Measurements from ENCODE around the gene MTUS2.

The MTUS2 gene

GRCh38 chr13:29266756-29267733 is 446.9 kb downstream of the MTUS2 start:
- DNase-seq: no peak

- DNase-seq: no peak
Measured at GRCh38 chr13:29270271-29270985, 450.3 kb downstream of the MTUS2 start.

GRCh38 chr13:29271606-29272005 is 451.5 kb downstream of the MTUS2 start:
- no peak for DNase-seq

- no peak for DNase-seq
Measured at GRCh38 chr13:29279356-29280254, 459.5 kb downstream of the MTUS2 start.

GRCh38 chr13:29281932-29282495 is 461.9 kb downstream of the MTUS2 start:
- DNase-seq: no peak

- no peak for DNase-seq
Measured at GRCh38 chr13:29284726-29285125, 464.6 kb downstream of the MTUS2 start.

- no peak for DNase-seq
Measured at GRCh38 chr13:29287237-29287636, 467.1 kb downstream of the MTUS2 start.

GRCh38 chr13:29292045-29292444 is 471.9 kb downstream of the MTUS2 start:
- DNase-seq: no peak

- DNase-seq: no peak
Measured at GRCh38 chr13:29294821-29295220, 474.7 kb downstream of the MTUS2 start.

- DNase-seq: no peak
Measured at GRCh38 chr13:29301027-29301426, 480.9 kb downstream of the MTUS2 start.

- DNase-seq: no peak
Measured at GRCh38 chr13:29304148-29304547, 484.0 kb downstream of the MTUS2 start.

- no peak for DNase-seq
Measured at GRCh38 chr13:29310806-29311205, 490.7 kb downstream of the MTUS2 start.

- no peak for DNase-seq
Measured at GRCh38 chr13:29315847-29316246, 495.7 kb downstream of the MTUS2 start.

- no peak for DNase-seq
Measured at GRCh38 chr13:29317828-29318227, 497.7 kb downstream of the MTUS2 start.

- no peak for DNase-seq
Measured at GRCh38 chr13:29318741-29319140, 498.6 kb downstream of the MTUS2 start.

- no peak for DNase-seq
Measured at GRCh38 chr13:29319451-29319850, 499.3 kb downstream of the MTUS2 start.

GRCh38 chr13:29323954-29324353 is 503.8 kb downstream of the MTUS2 start:
- DNase-seq: no peak

GRCh38 chr13:29324601-29325000 is 504.5 kb downstream of the MTUS2 start:
- DNase-seq: no peak

- no peak for DNase-seq
Measured at GRCh38 chr13:29328501-29328900, 508.4 kb downstream of the MTUS2 start.

GRCh38 chr13:29336356-29336755 is 516.2 kb downstream of the MTUS2 start:
- no peak for DNase-seq

- DNase-seq: no peak
Measured at GRCh38 chr13:29339386-29340272, 519.5 kb downstream of the MTUS2 start.

Measured in activated CD4-positive, alpha-beta T cell treated with anti-CD3 and anti-CD28 coated beads for 1 hour (primary cell).